ENCODE data around the gene PDCD7.
"Not testable (repeated sequence)": the region's sequence is repeated elsewhere in the genome, so short reads cannot be mapped to it uniquely, and the experiment has no call there.

Gene PDCD7

GRCh38 chr15:65130941-65131340, 2.7 kb downstream of the PDCD7 start:
- DNase-seq (ENCODE audit: low spot score) = no peak

DNA sequence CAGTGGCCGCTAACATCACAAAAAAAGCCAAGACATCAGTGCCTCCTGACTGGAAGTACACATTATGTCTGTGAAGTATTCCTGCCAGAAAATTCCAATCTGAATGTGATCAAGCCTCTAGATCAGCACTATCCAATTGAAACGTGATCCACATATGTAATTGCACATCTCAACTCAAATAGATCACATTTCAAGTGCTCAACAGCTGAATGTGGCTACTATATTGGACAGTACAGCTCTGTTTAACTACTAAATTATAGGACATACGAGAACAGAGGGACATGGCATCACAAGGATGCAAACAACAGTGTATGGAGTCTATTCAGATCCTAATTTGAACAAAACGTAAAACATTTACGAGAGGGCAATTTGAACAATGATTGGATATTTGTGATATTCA, 18.1 kb downstream of the PDCD7 start:
- no peak for DNase-seq (ENCODE audit: low spot score)

DNA sequence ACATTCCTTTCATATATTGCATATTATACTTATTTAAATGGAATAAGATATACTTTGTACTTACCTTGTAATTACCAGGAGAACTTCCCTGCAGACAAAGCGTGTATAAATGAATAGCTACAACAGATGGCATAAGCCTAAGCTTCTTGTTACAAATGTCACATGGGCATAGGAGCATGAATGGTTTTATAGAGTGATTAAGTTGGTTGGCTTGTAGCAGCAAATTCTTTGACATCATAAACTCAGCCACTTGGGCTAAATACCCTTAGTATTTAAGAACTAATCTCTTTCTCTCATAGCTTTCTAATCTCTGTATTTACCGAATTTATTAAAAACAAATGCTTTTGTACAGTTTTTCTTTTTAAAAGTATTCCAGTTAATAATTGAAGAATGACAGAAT, 18.5 kb downstream of the PDCD7 start, which contains the start of gene UBAP1L:
UBAP1L (minus strand) TSS at position 115 of the 400 bp plus-strand sequence. CDS start 8,985 bp downstream, outside the sequence.
- no peak for DNase-seq (ENCODE audit: low spot score)

GRCh38 chr15:65110676-65111292, 22.8 kb downstream of the PDCD7 start:
- no peak for DNase-seq (ENCODE audit: low spot score)

- no peak for DNase-seq (ENCODE audit: low spot score)
These were observed 27.5 kb downstream of the PDCD7 start for GRCh38 chr15:65106011-65106590.

DNA sequence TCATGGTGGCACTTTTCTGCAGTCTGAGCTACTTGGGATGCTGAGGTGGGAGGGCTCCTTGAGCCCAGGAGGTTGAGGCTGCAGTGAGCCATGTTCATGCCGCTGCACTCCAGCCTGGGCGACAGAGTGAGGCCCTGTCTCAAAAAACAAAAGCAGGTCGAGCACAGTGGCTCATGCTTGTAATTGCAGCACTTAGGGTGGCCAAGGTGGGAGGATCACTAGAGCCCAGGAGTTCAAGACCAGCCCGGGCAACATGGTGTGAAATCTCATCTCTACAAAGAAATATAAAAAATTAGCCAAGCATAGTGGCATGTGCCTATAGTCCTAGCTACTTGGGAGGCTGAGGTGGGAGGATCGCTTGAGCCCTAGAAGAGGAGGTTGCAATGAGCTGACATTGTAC, 28.6 kb downstream of the PDCD7 start:
- no peak for DNase-seq (ENCODE audit: low spot score)

DNA sequence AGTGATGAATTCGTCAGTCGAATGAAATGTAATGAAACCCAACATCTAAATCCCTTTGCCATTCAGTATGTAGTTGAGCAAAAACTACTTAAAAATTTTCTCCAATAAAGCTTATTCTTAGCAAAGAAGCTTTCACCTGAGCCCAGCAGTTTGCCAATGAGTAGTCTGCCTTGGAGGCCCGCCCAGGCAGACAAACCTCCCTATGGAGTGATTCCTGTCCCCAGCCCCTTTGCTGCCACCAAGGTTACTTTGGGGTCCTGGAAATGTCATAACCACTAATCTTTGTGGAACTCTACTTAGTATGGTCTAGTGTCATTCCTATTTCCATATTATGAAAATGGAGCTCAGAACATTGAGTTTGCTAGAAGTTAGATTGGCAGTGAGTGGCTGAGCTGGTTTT, 30.7 kb downstream of the PDCD7 start:
- DNase-seq (ENCODE audit: low spot score) = no peak

- DNase-seq (ENCODE audit: low spot score) = no peak
These were observed 31.5 kb downstream of the PDCD7 start for GRCh38 chr15:65101891-65102708.

DNA sequence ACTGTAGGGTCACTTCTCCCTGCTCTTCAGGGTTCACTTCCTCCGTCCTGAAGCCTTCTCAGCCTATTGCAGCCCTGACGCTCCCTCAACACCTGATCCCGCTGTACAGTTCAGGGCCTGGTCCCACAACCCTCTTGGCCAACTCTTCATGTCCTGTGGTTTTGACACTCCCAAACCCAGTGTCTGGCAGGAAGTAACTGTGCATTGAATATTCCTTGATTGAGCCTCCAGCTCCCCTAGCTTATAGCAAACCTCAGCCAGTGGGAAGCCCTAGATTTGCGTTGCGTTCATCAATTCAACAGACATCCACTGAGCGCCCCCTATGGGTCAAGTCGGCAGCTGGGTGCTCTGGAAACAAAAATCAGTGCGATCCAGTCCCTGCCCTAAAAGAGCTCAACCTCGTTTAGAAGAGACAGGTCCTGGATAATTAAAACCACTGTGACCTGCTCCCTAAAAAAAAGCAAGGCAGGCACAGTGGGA, 32.2 kb downstream of the PDCD7 start:
- DNase-seq (ENCODE audit: low spot score) = peak; percentile 49

GRCh38 chr15:65100442-65100841, 33.2 kb downstream of the PDCD7 start:
- no peak for DNase-seq (ENCODE audit: low spot score)

GRCh38 chr15:65099801-65100200, 33.8 kb downstream of the PDCD7 start:
- DNase-seq (ENCODE audit: low spot score) = not testable (repeated sequence)

DNA sequence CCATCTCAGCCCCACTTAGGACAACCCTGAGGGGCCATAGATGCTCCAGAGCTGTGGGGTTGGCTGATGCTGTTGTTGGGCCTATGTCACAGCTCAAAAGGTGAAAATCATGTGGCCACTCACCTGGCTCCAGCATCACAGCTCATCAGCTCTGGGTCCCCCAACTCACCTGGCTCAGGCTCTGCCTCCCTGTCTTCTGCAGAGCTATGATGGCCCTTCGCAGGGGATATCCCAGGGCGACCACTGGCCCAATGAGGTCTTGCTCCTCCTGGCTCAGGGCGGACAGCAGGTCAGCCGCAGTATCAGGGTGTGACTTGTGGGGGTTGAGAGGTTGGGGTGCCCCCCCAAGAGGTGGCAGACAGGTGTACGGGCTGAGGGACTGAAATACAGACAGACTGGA, 34.3 kb downstream of the PDCD7 start:
- DNase-seq (ENCODE audit: low spot score) = no peak

GRCh38 chr15:65097651-65098263, 35.9 kb downstream of the PDCD7 start:
- DNase-seq (ENCODE audit: low spot score) = no peak

DNA sequence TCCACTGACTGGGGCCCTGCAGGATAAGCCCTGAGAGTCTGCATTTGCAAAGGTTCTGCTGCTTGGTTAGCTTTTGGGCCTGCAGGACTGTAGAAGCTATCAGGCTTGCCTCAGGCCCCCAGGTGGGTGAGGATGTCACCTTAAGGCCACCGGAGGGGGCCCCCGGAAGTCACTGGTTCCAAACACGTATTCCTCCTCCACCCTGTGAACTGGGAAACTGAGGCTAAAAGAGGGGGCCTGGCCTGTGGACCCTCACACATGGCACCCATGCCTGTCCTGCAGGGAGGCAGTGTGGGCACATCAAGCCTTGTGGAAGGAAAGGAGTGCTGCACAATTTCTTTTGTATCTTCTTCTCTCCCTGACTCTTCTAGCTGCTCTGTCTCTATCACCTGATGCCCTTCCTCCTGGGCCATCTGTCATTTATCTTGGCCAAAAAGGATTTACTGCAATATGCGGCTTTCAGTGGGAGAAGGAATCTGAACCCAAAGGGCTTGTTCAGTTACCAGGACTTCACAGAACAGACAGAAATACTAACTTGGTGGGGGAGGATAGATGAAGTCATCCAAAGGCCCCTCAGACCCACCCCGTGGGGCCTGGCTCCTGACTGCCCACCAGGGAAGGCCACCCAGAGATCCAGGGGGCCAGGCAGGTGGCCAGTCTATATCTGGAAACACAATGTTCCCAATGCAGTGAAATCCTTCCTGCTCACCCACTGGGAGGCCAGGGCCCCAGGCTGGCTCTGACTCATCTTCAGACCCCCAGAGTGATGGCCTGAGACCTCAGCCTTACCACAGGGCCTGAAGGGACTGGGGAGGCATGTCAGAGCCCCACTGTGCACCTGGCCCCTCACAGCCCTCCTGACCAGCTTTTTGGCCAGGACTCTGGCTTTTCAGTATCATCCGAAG, 36.9 kb downstream of the PDCD7 start:
- DNase-seq (ENCODE audit: low spot score) = no peak

DNA sequence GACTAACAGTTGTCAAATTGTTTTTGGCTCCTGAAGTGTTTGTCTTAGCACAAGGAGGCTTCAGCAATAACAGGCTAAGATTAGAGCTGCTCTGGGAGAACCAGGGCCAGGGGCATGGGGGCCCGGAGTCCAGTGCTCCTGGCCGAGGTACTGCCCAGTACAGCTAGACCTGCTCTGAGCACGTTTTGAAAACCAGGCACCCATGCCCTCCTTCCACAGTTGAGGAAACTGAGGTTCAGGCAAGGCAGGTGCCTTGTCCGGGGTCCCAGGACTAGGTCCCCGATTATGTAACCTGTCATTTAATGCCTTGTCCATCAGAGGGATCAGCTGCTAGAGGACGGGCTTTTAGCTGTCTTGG, 37.9 kb downstream of the PDCD7 start:
- DNase-seq (ENCODE audit: low spot score) = no peak

DNA sequence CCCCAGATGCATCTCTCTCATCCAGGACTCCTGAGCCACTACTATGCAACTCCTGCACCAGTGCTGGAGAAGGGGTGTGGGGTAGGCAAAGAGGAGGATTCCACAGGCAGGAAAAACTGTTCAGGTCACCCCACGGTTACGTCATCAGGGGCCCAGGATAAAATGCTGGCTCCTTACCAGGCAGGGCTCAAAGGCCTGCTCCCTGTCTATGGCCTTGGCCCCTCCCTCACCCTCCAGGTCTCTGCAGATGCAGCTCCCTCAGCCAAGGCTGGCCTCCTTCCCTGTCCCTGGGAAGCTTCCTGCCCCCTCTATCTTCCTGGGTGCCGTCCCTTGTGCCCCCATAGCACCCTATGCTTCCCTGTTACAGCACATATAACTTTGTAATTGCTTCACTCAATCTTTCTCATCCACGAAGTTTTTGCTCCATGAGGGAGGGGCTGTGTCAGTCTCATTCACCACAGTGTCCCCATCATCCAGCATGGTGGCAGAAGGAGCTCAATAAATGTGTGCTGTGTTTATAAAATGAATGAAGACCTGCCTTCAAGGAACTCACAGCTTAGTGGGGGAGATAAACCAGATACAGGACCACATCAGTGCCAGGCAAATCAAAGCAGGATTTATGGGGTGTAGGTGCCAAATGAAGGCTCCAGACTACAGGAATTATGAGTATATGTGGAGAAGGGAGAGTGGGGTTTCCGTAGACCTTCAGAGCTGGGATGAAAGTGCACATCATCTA, 38.4 kb downstream of the PDCD7 start:
- no peak for DNase-seq (ENCODE audit: low spot score)

DNA sequence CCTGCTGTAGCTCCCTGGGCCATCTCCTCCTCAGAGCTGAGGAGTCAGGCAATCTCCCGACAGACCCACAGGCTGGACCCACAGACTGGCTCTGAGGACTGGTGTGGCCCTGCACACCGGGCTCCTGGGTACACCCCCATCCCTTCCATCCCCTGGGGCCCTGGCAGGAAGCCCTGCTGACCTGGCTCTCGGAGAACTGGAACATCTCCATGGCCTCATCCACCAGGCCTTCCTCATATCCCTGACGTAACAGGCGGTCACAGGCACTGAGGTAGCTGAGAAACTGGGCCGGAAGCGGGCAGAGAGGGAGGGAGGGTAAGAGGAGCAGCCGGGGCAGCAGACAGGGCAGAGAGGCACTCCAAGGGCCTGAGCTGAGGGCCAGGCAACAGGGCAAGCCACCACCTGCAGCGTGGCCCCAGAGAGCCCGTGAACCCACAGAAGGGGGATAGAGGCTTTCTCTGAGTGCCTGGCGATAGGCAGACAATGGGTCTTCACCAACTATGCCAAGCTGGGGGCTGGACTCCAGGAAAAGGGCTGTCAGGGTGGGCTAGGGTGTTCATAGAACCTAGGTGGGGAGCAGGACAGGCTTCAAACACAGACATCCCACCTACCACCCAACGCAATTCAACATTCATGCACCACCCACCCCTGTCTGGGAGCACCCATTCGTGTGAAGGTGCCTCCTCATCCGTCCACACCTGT, 39.2 kb downstream of the PDCD7 start:
- DNase-seq (ENCODE audit: low spot score) = peak; percentile 44

DNA sequence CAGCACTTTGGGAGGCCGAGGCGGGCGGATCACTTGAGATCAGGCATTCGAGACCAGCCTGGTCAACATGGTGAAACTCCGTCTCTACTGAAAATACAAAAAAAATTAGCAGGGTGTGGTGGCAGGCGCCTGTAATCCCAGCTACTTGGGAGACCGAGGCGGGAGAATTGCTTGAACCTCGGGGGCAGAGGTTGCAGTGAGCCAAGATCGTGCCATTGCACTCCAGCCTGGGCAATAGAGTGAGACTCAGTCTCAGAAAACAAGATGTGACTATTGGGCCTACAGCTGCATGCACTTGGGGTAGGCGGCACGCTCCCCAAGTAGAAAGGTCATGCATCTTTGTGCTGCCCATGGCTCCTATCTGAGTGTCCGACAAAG, 39.8 kb downstream of the PDCD7 start:
- not testable (repeated sequence) for DNase-seq (ENCODE audit: low spot score)

- DNase-seq (ENCODE audit: low spot score) = no peak
These were observed 40.5 kb downstream of the PDCD7 start for GRCh38 chr15:65092911-65093792.

Measured in kidney tubule cell (primary cell).